DND-41 (cell line): Measurements from ENCODE around the gene SDHA.

ENCODE experiments used
- CTCF ChIP-seq: IDR thresholded peaks from 2 replicates; pipeline ENCODE4 v1.5.1; 2012; ENCODE audit warnings: borderline replicate concordance, low read length, moderate library complexity, mild to moderate bottlenecking; ENCODE audit not compliant: poor library complexity, severe bottlenecking; ENCODE audit errors: extremely low read depth
- EZH2 ChIP-seq: IDR thresholded peaks from 3 replicates; pipeline ENCODE4 v1.6.1; 2012; ENCODE audit warnings: borderline replicate concordance, low read depth, mild to moderate bottlenecking, moderate library complexity, low read length, inconsistent platforms; ENCODE audit not compliant: severe bottlenecking

DNA sequence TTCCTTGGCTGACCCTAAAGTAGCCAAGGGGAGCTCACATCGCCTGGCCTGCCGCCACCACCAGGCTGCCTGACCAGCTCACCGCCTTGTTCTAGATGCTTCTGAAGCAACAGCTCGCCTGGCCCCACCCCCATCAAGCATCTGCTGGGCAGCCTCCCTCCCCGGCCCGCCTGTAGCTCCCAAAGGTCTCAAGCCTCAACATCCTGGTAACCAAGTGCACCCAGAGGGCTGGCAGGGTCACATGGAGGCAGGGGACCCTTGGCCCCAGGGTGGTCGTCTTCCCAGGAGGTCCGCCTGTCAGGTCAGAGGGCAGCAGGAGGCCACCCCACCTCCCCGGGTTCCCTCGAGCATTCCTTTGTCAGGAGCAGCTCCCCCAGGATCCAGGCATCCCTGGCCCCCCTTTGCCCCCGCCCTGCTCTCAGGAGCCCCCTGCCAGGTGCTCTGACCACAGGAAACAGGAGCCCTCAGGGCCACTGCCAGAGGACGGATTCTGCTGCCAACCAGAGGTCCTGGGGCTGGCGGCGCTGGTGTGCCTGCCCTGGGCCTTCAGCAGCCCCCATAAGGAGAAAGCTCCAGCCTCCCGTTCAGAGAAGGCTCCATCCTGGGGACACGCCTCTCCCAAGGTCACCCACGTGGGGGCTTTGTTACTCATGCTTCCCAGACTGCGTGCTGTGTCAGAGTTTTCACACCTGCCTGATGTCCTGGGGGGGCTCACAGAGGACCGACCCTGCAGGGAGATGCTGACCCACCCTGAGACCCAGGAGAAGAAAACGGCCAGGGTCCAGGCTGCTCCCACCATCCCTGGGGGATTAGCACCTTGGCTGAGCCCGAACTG lies 30.3 kb upstream of the SDHA start:
- TF ChIP-seq CTCF = no peak
- TF ChIP-seq EZH2 = no peak
